ENCODE results near the gene PRELID1.

Gene PRELID1

GRCh38 chr5:177355162-177355867 is 51.7 kb downstream of the PRELID1 start:
- no peaks in the 10 kb centered on the region for H3K27me3 ChIP-seq (replicated peaks; ENCODE audit: control insufficient read depth, insufficient read depth, low read length, poor library complexity, severe bottlenecking)
- H3K4me3 ChIP-seq (ENCODE audit: insufficient read depth, low read depth, low read length, poor library complexity, severe bottlenecking) = no peak overlapping the region
- DNase-seq = no peak
- H3K27ac ChIP-seq (ENCODE audit: insufficient read depth, low read length, poor library complexity, severe bottlenecking) = no peak overlapping the region
- H3K36me3 ChIP-seq (ENCODE audit: control insufficient read depth, insufficient read depth, low read length) = peaks cover 4% of the 10 kb centered on the region
- no peaks in the 10 kb centered on the region for H3K9me3 ChIP-seq (ENCODE audit: control insufficient read depth, low read length)
- peaks cover 47% of the 10 kb centered on the region for H3K4me1 ChIP-seq (ENCODE audit: control insufficient read depth, insufficient read depth, low read length, poor library complexity, severe bottlenecking)

- Histone ChIP-seq H3K4me3 (ENCODE audit: insufficient read depth, low read depth, low read length, poor library complexity, severe bottlenecking) (no peak overlapping the region), H3K9me3 (ENCODE audit: control insufficient read depth, low read length) (no peaks in the 10 kb centered on the region), H3K27ac (ENCODE audit: insufficient read depth, low read length, poor library complexity, severe bottlenecking) (no peak overlapping the region), H3K4me1 (ENCODE audit: control insufficient read depth, insufficient read depth, low read length, poor library complexity, severe bottlenecking) (peaks cover 45% of the 10 kb centered on the region), H3K36me3 (ENCODE audit: control insufficient read depth, insufficient read depth, low read length) (peaks cover 4% of the 10 kb centered on the region), H3K27me3 (replicated peaks; ENCODE audit: control insufficient read depth, insufficient read depth, low read length, poor library complexity, severe bottlenecking) (no peaks in the 10 kb centered on the region)
- no peak for DNase-seq
Measured at GRCh38 chr5:177355868-177356168, 52.2 kb downstream of the PRELID1 start.

All from effector memory CD4-positive, alpha-beta T cell (primary cell).